D341Med (cell line): ENCODE data around the gene CDO1.
"Not testable (repeated sequence)": the region's sequence is repeated elsewhere in the genome, so short reads cannot be mapped to it uniquely, and the experiment has no call there.

Experiments
- DNase-seq: peaks from one replicate; pipeline ENCODE4 v3.0.0; 2012; ENCODE audit warnings: low spot score

CDO1 gene

DNA sequence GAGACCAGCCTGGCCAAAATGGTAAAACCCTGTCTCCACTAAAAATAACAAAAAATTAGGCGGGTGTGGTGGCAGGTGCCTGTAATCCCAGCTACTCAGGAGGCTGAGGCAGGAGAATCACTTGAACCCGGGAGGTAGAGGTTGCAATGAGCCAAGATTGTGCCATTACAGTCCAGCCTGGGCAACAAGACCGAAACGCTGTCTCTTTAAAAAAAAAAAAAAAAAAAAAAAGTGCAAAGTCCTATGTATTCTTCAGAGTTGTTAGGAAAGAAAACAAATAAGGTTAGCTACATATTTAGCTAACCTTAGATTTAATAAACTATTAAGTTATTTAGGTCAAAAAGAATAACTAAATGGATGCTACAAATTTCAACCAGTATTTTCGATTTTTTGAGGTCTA is 13.5 kb upstream of the CDO1 start:
- no peak for DNase-seq

DNA sequence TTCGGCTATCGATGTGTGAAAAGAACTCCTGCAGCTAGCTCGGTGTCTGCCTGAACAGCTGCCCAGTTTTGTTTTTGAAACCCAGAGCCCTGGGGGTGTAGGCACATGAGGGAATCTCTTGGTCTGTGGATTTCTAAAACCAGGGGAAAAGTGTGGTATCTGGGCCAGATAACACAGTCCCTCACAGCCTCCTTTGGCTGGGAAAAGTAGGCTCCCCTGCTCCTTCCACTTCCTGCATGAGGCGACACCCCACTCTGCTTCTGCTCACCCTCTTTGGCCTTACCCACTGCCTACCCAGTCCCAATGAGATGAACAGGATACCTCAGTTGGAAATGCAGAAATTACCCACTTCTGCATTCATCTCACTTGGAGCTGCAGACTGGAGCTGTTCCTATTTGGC is 9.5 kb upstream of the CDO1 start:
- DNase-seq = no peak

DNA sequence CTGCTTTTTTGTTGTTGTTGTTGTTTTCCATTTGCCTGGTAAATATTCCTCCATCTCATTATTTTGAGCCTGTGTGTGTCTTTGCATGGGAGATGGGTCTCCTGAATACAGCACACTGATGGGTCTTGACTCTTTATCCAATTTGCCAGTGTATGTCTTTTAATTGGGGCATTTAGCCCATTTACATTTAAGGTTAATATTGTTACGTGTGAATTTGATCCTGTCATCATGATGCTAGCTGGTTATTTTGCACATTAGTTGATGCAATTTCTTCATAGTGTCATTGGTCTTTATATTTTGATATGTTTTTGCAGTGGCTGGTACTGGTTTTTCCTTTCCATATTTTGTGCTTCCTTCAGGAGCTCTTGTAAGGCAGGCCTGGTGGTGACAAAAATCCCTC is 8.5 kb upstream of the CDO1 start:
- not testable (repeated sequence) for DNase-seq

DNA sequence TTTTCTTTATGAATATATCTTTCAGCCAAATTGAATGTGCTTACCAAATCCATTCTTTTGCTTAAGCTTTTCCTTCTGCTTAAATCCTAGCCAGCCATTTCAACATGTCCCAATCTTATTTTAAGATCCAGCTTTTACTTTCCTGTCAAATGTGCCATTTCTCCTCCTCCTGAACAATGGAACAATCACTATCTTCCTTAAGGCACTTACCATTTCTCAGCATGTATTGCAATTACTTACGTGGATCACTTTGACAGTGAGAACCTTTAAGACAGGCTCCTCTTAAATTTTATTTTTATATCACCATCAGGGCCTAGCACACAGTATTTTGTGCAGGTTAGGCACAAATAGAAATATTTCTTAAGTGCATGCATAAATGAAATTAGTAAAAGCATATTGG is 4.4 kb upstream of the CDO1 start:
- DNase-seq = no peak

DNA sequence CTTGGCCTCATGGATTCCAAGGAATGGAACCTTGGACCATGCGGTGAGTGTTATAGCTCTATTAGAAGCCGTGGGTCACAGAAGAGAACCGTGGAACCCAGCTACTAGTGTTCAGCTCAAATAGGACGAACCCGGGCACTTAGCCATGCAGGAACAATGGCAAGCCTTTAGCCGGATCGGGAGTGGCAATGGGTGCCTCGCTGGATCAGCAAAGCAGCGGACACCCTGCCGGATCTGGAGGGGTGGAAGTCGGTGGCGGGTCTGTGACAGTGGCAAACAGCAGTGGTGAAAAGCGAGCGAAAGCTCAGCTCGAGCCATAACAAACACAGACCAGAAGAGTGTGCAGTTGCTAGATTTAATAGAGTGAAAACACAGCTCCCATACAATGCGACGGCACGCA is 2.4 kb upstream of the CDO1 start:
- no peak for DNase-seq

DNA sequence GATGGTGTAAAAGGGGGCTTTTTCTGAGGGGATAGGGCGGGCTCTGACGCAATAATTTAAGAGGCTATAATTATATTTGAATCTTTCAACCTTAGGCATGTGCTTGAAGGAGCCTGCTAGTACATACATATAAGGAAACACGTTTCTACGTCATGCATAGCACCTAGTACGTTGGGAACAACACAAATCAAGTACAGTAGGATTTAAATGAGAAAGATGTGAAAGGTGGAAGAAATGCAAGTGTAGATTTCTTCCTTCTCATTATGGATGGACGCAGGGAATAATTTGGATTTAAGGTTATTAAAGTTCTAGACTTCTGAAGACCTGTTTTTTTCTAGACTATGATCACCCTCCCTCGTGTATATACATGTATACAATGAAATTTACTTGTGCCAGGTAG is 927 bp upstream of the CDO1 start:
- no peak for DNase-seq

DNA sequence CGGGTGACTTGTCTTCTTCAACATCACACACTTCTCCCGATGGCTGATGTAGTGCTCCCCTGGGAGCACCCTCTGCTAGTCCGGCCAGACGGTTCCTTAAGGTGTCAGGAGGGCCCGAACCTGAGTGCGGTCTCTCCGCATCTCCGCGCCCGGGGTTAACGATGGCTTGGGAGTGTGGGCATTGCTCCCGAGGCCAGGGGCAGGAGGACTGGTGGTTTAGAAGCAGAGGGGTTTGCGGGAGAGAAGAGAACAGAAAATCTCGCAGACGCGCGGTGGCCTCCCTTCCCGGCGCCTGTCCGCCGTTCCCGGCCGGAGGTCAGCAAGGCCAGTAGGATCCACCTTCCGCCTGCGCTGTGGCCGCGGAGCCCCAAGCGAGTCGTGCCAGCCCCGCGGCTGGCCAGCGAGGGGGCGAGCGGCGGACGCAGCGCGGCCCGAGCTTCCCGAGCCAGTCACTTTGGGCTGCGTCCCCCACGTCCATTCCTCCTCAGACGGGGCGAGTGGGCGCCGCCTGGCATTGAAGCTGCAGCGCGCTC is 700 bp downstream of the CDO1 start:
- peak; percentile 53 for DNase-seq

DNA sequence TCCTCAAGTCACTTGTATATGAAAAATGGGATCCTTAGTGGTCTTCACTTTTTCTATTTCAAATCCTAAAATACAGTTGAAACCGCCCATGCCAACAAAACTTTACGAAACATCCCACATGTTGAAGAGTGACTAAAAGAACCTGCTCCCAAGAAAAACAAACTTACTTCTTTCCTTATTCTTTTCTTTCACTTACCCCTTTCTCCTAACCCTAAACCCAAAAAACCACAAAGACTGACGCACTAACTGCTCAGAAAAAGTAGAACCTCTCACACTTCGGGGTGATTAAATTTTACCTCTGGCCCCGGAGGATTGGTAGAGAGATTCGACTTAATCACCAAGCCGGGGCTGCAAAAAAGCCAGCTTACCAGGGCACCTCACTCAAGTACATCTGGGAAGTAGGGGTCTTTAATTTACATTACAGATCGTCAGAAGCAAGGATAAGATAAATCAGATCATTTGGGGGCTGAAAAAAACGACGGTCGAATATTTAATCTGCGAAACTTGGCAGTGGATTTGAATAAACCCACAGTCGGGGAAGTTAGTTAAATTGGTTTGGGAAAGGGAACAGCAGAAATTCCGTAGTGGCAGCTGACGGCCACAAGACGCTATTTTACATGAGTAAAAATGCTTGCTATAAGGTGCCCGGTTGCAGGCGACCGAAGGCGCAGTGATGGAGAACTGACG is 1.3 kb downstream of the CDO1 start:
- no peak for DNase-seq

DNA sequence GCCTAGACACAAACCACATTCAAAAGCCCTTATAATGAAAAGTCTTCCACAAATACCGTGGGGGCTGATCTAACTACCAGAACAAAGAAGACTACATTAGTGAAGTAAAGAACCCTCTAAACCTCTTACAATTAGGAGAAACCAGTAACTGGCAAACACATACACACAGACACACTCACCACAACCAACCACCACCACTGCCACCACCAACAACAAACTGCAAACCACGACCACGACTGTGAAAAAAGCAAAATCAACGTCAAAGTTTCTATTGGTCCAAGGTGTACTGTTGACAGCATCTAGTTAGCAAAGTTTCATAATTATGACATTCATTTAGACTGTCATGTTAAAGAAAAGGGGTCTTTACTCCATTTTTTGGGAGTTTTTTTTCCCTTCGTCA is 2.7 kb downstream of the CDO1 start:
- DNase-seq = no peak

DNA sequence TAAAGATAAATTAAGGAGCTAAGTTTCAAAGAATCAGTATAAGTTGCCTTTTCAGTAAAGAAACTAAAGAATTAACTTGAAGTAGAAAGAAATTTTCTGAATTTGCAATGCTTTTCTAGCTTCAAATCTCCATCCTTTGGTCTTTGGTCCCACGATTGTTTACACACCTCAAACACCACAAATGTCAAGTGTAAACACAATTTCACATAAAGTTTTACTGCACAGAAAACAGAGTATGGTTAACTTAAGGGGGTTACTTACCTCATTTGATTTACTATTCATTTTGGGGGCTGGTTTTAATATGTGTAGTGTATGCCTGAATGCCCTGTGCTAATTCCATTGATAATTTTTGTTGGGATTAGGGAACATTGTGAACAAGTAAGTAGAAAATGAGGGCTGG is 4.1 kb downstream of the CDO1 start:
- no peak for DNase-seq

DNA sequence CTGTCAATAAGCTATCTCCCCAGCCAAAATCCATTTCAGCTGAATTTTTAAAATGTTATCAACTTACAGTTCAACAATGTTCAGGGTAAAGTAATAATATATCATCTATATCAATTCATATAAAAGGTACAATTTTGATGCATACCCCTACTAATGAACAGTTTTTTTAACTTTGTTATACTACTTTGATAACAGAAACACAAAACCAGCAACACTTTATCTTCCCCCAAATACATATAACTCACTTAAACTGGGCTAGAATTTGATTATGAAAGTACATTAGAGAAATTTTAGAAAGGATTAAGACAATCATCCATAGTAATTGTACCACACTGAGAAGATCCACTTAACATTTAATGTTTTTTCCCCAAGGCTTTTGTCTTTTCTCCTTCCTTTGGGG is 5.1 kb downstream of the CDO1 start:
- no peak for DNase-seq

DNA sequence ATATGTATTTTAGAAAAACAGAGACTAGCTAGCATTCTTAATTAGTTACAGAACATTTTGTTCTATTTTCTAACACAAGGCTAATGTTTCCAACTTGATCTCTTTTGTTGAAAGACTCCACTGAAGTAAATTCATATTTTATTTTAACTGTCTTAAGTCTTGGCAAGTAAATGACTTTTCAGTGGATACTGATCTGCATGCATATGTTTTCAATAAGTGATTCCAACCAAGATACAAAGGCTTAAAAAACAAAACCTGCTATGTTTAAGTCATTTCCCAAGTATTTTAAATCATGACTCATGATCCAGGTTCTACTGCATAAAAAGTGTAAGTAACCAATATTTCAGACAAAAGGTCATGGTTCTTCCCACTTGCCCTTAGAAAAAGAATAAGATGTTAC is 5.7 kb downstream of the CDO1 start:
- DNase-seq = no peak

DNA sequence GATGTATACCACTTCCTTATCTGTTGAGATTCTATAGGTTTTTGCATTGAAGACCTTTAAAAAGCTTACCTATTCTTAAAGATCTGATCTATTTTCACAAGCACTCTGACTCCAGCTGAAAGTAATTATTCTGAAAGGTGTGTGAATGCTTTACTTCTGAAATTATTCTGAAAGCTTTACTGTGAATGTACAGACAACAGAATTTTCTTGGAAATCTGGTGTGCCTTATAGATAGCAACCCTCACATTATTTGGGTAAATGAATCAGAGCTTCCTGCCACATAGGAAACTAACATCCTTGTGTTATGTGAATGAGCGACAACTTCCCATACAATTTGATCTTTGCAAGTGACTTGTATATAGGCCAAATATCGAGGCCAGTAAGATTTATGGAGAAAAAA is 6.5 kb downstream of the CDO1 start:
- no peak for DNase-seq

DNA sequence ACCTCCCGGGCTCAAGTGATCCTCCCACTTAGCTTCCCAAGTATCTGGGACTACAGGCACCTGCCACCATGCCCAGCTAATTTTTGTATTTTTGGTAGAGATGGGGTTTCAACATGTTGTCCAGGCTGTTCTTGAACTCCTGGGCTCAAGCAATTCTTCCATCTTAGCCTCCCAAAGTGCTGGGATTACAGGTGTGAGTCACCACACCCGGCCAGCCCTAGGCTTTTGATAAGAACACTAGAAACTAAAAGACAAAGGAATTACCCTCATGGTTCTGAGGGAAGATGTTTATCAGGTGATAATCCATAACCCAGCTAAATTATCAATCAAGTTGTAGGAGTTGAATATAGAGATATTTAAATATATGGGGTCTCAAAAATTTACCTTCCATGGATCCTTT is 8.4 kb downstream of the CDO1 start:
- not testable (repeated sequence) for DNase-seq

DNA sequence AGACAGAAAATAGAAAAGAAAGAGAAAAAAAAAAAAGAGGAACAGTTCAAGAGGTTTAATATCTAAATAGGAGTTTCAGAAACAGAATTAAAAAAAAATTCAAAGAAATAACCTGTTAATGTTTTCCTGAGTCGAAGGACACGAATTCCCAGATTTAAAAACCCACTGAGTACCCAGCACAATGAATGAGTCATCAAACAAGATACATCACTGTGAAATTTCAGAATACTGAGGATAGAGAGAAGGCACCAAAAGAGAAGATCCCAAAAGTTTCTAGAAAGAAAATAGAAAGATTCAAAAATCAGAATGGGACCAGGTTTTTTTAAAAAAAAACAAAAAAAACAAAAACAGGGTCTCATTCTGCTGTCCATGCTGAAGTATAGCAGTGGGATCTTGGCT is 8.8 kb downstream of the CDO1 start:
- DNase-seq = no peak

DNA sequence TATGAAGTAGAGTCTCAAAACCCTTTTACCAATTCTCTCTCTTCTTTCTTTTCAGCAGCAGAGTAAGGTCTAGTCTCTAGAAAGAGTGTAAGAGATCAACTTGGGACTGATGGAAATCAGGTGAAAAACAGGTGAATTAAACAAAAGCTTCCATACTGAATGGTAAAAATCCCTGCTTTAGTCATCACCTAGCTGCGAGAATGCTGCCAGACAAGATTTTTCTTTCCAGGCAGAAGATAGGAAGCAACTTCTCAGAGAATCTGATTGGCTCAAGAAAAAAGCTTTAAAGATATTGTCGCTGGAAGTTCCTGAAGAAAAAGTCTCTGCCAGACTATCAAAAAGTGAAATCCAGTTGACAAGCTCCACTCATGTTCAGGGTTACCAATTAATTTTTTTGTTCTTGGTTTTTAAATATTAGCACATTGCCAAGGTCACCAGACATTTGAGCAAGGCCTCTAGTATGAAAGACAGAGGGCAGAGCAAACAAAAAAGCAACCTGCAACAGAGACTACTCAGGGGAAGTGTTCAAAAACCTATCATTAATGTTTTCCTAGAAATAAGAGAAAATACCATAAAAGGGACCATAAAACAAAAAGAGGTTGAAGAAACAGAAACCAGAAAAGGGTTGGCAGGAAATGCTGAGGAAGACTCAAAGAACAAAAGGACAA is 9.3 kb downstream of the CDO1 start:
- DNase-seq = no peak

DNA sequence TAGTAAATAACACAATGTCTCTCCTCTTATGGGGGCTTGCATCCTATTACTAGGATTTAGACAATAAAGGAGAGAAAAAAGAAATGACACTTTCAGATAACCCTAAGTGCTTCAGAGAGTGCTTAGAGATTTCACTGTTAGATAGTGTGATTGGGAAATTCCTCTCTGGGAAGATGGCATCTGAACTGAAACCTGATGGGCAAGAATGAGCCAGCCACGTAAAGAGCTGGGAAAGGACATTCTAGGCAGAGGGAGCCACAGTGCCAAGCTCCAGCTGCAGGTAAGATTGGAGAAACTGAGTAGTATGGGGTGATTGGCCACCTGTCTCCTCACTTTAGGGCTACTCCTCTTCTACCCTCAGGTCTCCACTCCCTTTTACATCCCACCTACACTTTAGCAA is 14.5 kb downstream of the CDO1 start:
- DNase-seq = no peak

DNA sequence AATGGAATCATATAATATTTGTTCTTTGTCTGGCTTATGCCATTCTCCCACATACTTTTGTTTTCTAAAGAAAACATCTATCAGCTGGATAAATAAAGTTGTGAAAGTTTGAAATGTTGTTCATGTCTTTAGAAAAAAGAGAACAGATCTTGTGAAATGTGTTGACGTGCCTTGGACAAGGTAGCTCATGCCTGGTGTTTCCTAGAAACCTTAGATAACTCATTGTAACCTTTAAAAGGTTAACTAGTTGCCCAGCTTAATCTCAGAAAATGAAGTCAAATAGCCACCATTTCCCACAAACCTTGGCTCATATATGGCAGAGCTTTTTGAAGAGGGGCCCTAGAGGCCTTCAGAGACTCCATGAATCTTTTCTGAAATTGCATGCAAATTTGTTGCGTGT is 15.3 kb downstream of the CDO1 start:
- DNase-seq = no peak

DNA sequence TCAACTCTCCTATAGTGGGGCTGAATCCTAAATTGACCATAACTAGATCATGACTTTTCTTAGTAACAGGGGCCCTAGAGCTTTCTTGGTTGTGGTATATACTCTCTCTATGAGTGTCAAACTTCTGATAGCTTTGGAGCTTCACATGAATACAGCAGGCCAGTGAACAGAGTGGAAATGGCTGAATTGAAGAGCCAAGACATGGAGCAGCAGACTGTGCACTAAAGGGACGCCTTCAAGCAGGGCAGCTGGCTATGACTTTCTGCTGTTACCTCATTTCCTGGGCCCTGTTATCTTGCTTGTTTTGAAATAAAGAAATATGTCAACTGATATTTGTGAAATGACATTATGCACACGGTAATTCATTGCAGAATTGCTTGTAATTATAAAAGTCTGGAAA is 16.4 kb downstream of the CDO1 start:
- DNase-seq = no peak

DNA sequence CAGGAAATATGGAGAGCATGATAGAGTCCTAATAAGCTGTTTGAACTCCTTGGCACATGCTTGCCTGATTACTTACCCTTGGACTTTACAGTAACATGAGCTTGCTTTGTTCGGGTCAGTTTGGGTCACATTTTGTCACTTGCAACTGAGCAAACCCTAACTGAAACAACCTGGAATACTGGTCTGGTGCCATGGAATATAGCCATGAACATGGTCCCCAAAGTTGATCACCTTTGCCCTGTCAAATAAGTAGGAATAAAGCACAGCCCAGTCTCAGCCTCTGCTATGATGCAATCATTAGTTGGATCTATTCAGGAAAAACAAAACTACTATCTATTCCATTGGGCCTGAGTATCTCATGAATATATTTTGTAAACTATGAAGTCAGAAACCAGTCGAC is 18.2 kb downstream of the CDO1 start:
- no peak for DNase-seq

DNA sequence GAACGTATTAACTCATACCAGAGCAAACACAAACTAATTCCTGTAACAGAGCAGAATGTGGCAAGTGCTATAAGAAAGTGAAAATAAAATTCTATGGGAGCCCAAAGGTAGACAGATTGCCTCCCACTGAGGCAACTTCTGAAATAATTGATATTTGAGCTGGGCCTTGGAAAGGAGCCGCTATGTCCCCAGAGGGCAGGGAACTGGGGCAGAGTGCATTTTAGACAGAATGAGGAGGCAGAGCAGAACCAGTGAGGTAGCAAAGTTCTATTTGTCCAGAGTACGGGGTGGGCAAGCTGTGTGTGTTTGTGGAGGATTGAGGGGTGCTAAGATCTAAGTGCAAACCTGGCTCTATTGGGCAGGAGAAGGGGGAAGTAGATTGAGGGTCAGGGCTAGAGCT is 19.8 kb downstream of the CDO1 start:
- DNase-seq = no peak

DNA sequence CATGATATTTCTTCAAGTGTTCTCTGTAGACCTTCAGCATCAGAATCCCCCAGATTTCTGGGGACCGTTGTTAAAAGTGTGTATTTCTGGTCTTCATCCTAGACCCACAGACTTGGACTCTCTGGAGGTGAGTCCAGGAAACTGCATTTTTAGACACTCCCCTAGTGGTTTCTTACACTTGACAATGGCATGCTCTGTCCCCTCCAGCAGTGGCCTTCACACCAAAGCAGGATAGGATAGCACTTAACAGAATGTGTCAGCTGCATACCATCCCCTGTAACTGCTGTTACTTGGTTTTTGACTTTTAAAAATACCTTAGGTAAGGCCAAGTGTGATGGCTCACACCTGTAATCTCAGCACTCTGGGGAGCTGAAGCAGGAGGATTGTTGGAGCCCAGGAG is 20.8 kb downstream of the CDO1 start:
- no peak for DNase-seq

DNA sequence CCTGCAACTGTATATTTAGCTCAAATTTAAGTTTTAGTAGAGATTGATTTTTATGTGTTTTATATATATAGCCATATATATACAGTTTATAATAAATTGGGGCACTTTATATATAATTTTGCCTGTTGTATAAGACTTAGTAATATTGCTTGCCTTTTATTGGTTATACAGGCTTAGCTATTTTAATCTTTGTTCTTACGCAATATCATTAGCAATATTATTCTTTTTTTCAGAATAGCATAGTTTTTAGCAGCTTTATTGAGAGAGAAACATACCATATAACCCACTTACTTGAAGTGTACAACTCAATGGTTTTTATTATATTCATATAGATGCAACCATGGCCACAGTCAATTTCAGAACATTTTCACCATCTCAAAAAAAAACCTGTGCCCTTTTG is 28.0 kb downstream of the CDO1 start:
- DNase-seq = no peak

DNA sequence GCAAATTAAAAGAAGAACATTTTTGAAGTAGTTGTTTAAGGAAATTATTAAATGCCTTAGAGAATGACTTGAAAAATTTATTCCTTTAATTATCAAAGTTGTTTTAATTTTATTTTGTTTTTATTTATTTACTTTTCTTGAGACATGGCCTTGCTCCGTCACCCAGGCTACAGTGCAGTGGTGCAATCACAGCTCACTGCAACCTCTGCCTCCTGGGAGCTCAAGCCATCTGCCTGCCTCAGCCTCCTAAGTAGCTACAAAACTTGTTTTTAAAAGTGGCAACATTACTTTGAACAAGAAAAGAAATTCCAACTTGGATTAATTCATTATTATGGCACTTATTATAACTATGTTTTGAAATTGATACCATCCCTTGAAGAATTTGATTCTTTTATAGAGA is 29.0 kb downstream of the CDO1 start:
- no peak for DNase-seq
